ENCODE data around the gene SLC25A13. TPM values are rescaled to one million over a fixed set of nuclear protein-coding genes. Genes with fewer than 3 reads are reported as not detected.

Gene SLC25A13
- total RNA-seq, 1 donor from 2014 or later, result 55.8 TPM

GRCh38 chr7:96218664-96219243 is 103.1 kb downstream of the SLC25A13 start:
- peaks cover 21% of the 10 kb centered on the region for H3K4me1 Mint-ChIP-seq (ENCODE audit: unreplicated experiment)
- H3K9me3 Mint-ChIP-seq, result no peaks in the 10 kb centered on the region
- no peak for TF ChIP-seq CTCF (conservative IDR thresholded peaks at IDR 0.05)
- DNase-seq (ENCODE audit: extremely low spot score, unreplicated experiment), result no peak
- peaks cover 5% of the 10 kb centered on the region for H3K36me3 Mint-ChIP-seq
- H3K4me3 Mint-ChIP-seq, result no peak overlapping the region
- no peaks in the 10 kb centered on the region for H3K27me3 Mint-ChIP-seq
- no peak overlapping the region for H3K27ac Mint-ChIP-seq

GRCh38 chr7:96217147-96217546 is 104.8 kb downstream of the SLC25A13 start:
- no peak overlapping the region for H3K27ac Mint-ChIP-seq
- no peaks in the 10 kb centered on the region for H3K9me3 Mint-ChIP-seq
- no peak for DNase-seq (ENCODE audit: extremely low spot score, unreplicated experiment)
- peaks cover 5% of the 10 kb centered on the region for H3K36me3 Mint-ChIP-seq
- H3K4me3 Mint-ChIP-seq, result no peak overlapping the region
- peaks cover 17% of the 10 kb centered on the region for H3K4me1 Mint-ChIP-seq (ENCODE audit: unreplicated experiment)
- H3K27me3 Mint-ChIP-seq, result no peaks in the 10 kb centered on the region
- TF ChIP-seq CTCF (conservative IDR thresholded peaks at IDR 0.05), result no peak

GRCh38 chr7:96216373-96216772 is 105.5 kb downstream of the SLC25A13 start:
- no peak overlapping the region for H3K27ac Mint-ChIP-seq
- no peaks in the 10 kb centered on the region for H3K9me3 Mint-ChIP-seq
- peaks cover 5% of the 10 kb centered on the region for H3K36me3 Mint-ChIP-seq
- DNase-seq (ENCODE audit: extremely low spot score, unreplicated experiment), result no peak
- H3K4me3 Mint-ChIP-seq, result no peak overlapping the region
- H3K4me1 Mint-ChIP-seq (ENCODE audit: unreplicated experiment), result peaks cover 17% of the 10 kb centered on the region
- H3K27me3 Mint-ChIP-seq, result no peaks in the 10 kb centered on the region
- no peak for TF ChIP-seq CTCF (conservative IDR thresholded peaks at IDR 0.05)

GRCh38 chr7:96212474-96212873 is 109.4 kb downstream of the SLC25A13 start:
- H3K27me3 Mint-ChIP-seq, result no peaks in the 10 kb centered on the region
- peaks cover 5% of the 10 kb centered on the region for H3K36me3 Mint-ChIP-seq
- no peaks in the 10 kb centered on the region for H3K9me3 Mint-ChIP-seq
- H3K4me1 Mint-ChIP-seq (ENCODE audit: unreplicated experiment), result no peaks in the 10 kb centered on the region
- no peak overlapping the region for H3K4me3 Mint-ChIP-seq
- no peak for DNase-seq (ENCODE audit: extremely low spot score, unreplicated experiment)
- TF ChIP-seq CTCF (conservative IDR thresholded peaks at IDR 0.05), result no peak
- H3K27ac Mint-ChIP-seq, result no peak overlapping the region

- Mint-ChIP-seq H3K27me3 (no peaks in the 10 kb centered on the region), H3K9me3 (no peaks in the 10 kb centered on the region), H3K27ac (no peak overlapping the region), H3K4me1 (ENCODE audit: unreplicated experiment) (no peaks in the 10 kb centered on the region), H3K4me3 (no peak overlapping the region), H3K36me3 (peaks cover 5% of the 10 kb centered on the region)
- DNase-seq (ENCODE audit: extremely low spot score, unreplicated experiment), result no peak
- no peak for TF ChIP-seq CTCF (conservative IDR thresholded peaks at IDR 0.05)
Observed at GRCh38 chr7:96211954-96212353, 109.9 kb downstream of the SLC25A13 start.

- Mint-ChIP-seq H3K27me3 (no peaks in the 10 kb centered on the region), H3K4me1 (ENCODE audit: unreplicated experiment) (peaks cover 3% of the 10 kb centered on the region), H3K4me3 (no peak overlapping the region), H3K27ac (no peak overlapping the region), H3K9me3 (no peaks in the 10 kb centered on the region), H3K36me3 (no peaks in the 10 kb centered on the region)
- no peak for TF ChIP-seq CTCF (conservative IDR thresholded peaks at IDR 0.05)
- no peak for DNase-seq (ENCODE audit: extremely low spot score, unreplicated experiment)
Observed at GRCh38 chr7:96205665-96206064, 116.2 kb downstream of the SLC25A13 start.
